HUES48 (cell line): ENCODE measurements around the gene THSD4.

ENCODE experiments used
- H3K27ac ChIP-seq: one replicate; pipeline ENCODE4 v1.7.0; 2013; ENCODE audit warnings: low read depth, low read length, inconsistent platforms
- H3K27me3 ChIP-seq: 2 replicates; pipeline ENCODE4 v1.6.1; 2013; ENCODE audit warnings: mild to moderate bottlenecking, low read length; ENCODE audit not compliant: control insufficient read depth, insufficient read depth
- H3K36me3 ChIP-seq: 2 replicates; pipeline ENCODE4 v1.6.1; 2013; ENCODE audit warnings: low read length; ENCODE audit not compliant: control insufficient read depth, insufficient read depth
- H3K4me1 ChIP-seq: 2 replicates; pipeline ENCODE4 v1.6.1; 2013; ENCODE audit warnings: mild to moderate bottlenecking, low read length; ENCODE audit not compliant: control insufficient read depth, insufficient read depth
- H3K4me3 ChIP-seq: 2 replicates; pipeline ENCODE4 v1.5.1; 2013; ENCODE audit warnings: mild to moderate bottlenecking, low read depth, low read length
- H3K9ac ChIP-seq: 2 replicates; pipeline ENCODE4 v1.6.1; 2013; ENCODE audit warnings: mild to moderate bottlenecking, low read depth, low read length, moderate library complexity
- H3K9me3 ChIP-seq: 2 replicates; pipeline ENCODE4 v1.6.1; 2013; ENCODE audit warnings: low read length; ENCODE audit not compliant: control insufficient read depth, insufficient read depth

The THSD4 gene

GRCh38 chr15:71825021-71825730 is 709.9 kb downstream of the THSD4 start:
- Histone ChIP-seq H3K9ac (no peak overlapping the region), H3K27ac (no peak overlapping the region), H3K36me3 (no peaks in the 10 kb centered on the region; the same call in 1 of the 2 replicates), H3K4me3 (no peak overlapping the region), H3K4me1 (peaks cover 24% of the 10 kb centered on the region), H3K27me3 (no peaks in the 10 kb centered on the region), H3K9me3 (peaks cover 11% of the 10 kb centered on the region)

GRCh38 chr15:71826196-71826595 is 710.9 kb downstream of the THSD4 start:
- H3K4me3 ChIP-seq, result no peak overlapping the region
- H3K27me3 ChIP-seq, result no peaks in the 10 kb centered on the region
- H3K9ac ChIP-seq, result no peak overlapping the region
- H3K9me3 ChIP-seq, result peaks cover 11% of the 10 kb centered on the region
- peak overlapping the region; percentile 44 for H3K27ac ChIP-seq
- peaks cover 24% of the 10 kb centered on the region for H3K4me1 ChIP-seq
- H3K36me3 ChIP-seq, result no peaks in the 10 kb centered on the region; the same call in 1 of the 2 replicates

GRCh38 chr15:71830981-71831380 is 715.7 kb downstream of the THSD4 start:
- no peak overlapping the region for H3K4me3 ChIP-seq
- H3K4me1 ChIP-seq, result peaks cover 13% of the 10 kb centered on the region
- H3K9ac ChIP-seq, result no peak overlapping the region
- H3K9me3 ChIP-seq, result no peaks in the 10 kb centered on the region
- no peak overlapping the region for H3K27ac ChIP-seq
- H3K36me3 ChIP-seq, result no peaks in the 10 kb centered on the region
- no peaks in the 10 kb centered on the region for H3K27me3 ChIP-seq
